Ureter (tissue), 1 donor: ENCODE results near the gene RAP1GDS1. TPM values are rescaled to one million over a fixed set of nuclear protein-coding genes. Genes with fewer than 3 reads are reported as not detected.

Experiments used
- DNase-seq: peaks from one replicate; pipeline ENCODE4 v3.0.0-alpha.2; 2020; ENCODE audit warnings: low spot score
- total RNA-seq: library from RNA; stranded (reverse); gene quantifications from one replicate; pipeline ENCODE4 v1.2.4, GENCODE V29; 2023
- donor health status: DM: yes; HTN: yes; CAD: no.

Gene RAP1GDS1
- total RNA-seq, 1 donor from 2014 or later: 56.7 TPM

GRCh38 chr4:98482847-98483806 is 221.9 kb downstream of the RAP1GDS1 start:
- no peak for DNase-seq

GRCh38 chr4:98484031-98484430 is 222.8 kb downstream of the RAP1GDS1 start:
- no peak for DNase-seq

GRCh38 chr4:98485816-98486345 is 224.7 kb downstream of the RAP1GDS1 start:
- no peak for DNase-seq

GRCh38 chr4:98490251-98490650 is 229.1 kb downstream of the RAP1GDS1 start:
- DNase-seq: no peak

- DNase-seq: no peak
These were observed 230.8 kb downstream of the RAP1GDS1 start for GRCh38 chr4:98491899-98492559.

DNA sequence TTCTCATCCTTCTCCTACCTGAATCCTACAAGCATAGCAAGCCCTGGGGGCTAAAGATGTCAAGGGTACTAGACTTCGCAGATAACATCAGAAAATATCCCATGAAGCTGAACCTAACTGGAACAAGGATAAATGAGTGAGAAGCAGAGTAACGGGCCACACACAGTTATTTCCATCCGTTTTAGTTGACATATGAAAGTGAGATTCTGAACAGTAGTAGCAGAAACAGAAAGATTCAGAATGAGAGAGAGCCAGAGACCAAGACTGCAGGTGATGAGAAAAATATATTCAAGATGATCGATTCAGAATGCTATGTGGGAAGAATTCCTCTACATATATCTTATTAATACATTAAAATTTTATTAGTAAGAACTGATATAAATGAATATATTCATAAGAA is 232.1 kb downstream of the RAP1GDS1 start:
- no peak for DNase-seq

Other genes starting within 250 kb of the RAP1GDS1 start
- 1.4 TPM for gene STPG2, start 117.9 kb upstream of the RAP1GDS1 start, total RNA-seq